ENCODE data around the gene TIPRL.

DNA sequence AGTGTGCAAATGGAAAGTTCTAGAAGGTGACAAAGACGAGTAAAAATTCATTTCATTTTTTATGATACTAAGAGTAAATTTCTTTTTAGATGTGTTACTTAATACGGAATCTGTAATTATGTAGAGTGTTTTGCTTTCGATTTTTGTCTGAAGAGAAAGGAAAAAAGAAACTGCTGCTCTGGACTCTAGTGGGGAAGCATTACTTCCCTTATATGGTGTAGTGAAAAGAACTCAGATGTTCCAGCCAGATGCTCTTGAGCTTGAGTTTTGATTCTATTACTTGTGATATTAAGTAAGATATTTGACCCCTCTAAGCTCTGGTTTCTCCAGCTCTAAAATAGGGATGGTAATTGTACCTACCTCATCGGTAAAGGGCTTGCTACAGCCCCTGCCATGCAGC lies 29.8 kb upstream of the TIPRL start:
- TF ChIP-seq HDAC2 (IDR thresholded peaks at IDR 0.05) = no peak
- TF ChIP-seq CEBPB (IDR thresholded peaks at IDR 0.05) = no peak
- TF ChIP-seq RNF2 (IDR thresholded peaks at IDR 0.05; ENCODE audit: borderline replicate concordance, low read depth) = no peak
- TF ChIP-seq, protein P1, sequence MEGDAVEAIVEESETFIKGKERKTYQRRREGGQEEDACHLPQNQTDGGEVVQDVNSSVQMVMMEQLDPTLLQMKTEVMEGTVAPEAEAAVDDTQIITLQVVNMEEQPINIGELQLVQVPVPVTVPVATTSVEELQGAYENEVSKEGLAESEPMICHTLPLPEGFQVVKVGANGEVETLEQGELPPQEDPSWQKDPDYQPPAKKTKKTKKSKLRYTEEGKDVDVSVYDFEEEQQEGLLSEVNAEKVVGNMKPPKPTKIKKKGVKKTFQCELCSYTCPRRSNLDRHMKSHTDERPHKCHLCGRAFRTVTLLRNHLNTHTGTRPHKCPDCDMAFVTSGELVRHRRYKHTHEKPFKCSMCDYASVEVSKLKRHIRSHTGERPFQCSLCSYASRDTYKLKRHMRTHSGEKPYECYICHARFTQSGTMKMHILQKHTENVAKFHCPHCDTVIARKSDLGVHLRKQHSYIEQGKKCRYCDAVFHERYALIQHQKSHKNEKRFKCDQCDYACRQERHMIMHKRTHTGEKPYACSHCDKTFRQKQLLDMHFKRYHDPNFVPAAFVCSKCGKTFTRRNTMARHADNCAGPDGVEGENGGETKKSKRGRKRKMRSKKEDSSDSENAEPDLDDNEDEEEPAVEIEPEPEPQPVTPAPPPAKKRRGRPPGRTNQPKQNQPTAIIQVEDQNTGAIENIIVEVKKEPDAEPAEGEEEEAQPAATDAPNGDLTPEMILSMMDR (IDR thresholded peaks at IDR 0.05) = no peak
- TF ChIP-seq USF2 (IDR thresholded peaks at IDR 0.05) = no peak
- TF ChIP-seq, protein P2, sequence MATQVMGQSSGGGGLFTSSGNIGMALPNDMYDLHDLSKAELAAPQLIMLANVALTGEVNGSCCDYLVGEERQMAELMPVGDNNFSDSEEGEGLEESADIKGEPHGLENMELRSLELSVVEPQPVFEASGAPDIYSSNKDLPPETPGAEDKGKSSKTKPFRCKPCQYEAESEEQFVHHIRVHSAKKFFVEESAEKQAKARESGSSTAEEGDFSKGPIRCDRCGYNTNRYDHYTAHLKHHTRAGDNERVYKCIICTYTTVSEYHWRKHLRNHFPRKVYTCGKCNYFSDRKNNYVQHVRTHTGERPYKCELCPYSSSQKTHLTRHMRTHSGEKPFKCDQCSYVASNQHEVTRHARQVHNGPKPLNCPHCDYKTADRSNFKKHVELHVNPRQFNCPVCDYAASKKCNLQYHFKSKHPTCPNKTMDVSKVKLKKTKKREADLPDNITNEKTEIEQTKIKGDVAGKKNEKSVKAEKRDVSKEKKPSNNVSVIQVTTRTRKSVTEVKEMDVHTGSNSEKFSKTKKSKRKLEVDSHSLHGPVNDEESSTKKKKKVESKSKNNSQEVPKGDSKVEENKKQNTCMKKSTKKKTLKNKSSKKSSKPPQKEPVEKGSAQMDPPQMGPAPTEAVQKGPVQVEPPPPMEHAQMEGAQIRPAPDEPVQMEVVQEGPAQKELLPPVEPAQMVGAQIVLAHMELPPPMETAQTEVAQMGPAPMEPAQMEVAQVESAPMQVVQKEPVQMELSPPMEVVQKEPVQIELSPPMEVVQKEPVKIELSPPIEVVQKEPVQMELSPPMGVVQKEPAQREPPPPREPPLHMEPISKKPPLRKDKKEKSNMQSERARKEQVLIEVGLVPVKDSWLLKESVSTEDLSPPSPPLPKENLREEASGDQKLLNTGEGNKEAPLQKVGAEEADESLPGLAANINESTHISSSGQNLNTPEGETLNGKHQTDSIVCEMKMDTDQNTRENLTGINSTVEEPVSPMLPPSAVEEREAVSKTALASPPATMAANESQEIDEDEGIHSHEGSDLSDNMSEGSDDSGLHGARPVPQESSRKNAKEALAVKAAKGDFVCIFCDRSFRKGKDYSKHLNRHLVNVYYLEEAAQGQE (IDR thresholded peaks at IDR 0.05) = no peak
- TF ChIP-seq, protein P3, sequence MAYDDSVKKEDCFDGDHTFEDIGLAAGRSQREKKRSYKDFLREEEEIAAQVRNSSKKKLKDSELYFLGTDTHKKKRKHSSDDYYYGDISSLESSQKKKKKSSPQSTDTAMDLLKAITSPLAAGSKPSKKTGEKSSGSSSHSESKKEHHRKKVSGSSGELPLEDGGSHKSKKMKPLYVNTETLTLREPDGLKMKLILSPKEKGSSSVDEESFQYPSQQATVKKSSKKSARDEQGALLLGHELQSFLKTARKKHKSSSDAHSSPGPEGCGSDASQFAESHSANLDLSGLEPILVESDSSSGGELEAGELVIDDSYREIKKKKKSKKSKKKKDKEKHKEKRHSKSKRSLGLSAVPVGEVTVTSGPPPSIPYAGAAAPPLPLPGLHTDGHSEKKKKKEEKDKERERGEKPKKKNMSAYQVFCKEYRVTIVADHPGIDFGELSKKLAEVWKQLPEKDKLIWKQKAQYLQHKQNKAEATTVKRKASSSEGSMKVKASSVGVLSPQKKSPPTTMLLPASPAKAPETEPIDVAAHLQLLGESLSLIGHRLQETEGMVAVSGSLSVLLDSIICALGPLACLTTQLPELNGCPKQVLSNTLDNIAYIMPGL (CRISPR knock-in tag; IDR thresholded peaks at IDR 0.05; ENCODE audit: borderline replicate concordance) = no peak
- TF ChIP-seq BHLHE40 (IDR thresholded peaks at IDR 0.05; ENCODE audit: low read depth, low read length) = no peak

Data from A549 (cell line).